Kidney epithelial cell (primary cell): ENCODE data around the gene ACTG1. TPM values are rescaled to one million over a fixed set of nuclear protein-coding genes. Genes with fewer than 3 reads are reported as not detected.
A peak's percentile ranks its signal among the peaks of the same experiment; 100 is the strongest.

Source experiments
- DNase-seq: peaks from one replicate; pipeline ENCODE4 v3.0.0-alpha.2; 2010; ENCODE audit warnings: low read depth
- H3K27me3 ChIP-seq: 2 replicates; pipeline ENCODE4 v1.6.0; 2011; ENCODE audit warnings: low read length; ENCODE audit not compliant: control insufficient read depth, insufficient read depth
- H3K36me3 ChIP-seq: 2 replicates; pipeline ENCODE4 v1.5.1; 2011; ENCODE audit warnings: low read length; ENCODE audit not compliant: control insufficient read depth, insufficient read depth
- H3K4me3 ChIP-seq: 2 replicates; pipeline ENCODE4 v1.5.1; 2011; ENCODE audit warnings: low read depth, mild to moderate bottlenecking, control low read depth, low read length
- CTCF ChIP-seq: IDR thresholded peaks from 2 replicates; pipeline ENCODE4 v1.5.1; 2011; ENCODE audit warnings: mild to moderate bottlenecking, moderate library complexity, low read length, control low read depth, inconsistent platforms; ENCODE audit not compliant: insufficient read depth, poor library complexity, severe bottlenecking
- total RNA-seq: library from RNA; depleted of rRNA; stranded (reverse); fragments of >200 nt; gene quantifications from 2 replicates; pipeline ENCODE4 v1.2.3, GENCODE V29; 2015

ACTG1 gene
- total RNA-seq, result 8,883 and 9,424 TPM in 2 replicates

DNA sequence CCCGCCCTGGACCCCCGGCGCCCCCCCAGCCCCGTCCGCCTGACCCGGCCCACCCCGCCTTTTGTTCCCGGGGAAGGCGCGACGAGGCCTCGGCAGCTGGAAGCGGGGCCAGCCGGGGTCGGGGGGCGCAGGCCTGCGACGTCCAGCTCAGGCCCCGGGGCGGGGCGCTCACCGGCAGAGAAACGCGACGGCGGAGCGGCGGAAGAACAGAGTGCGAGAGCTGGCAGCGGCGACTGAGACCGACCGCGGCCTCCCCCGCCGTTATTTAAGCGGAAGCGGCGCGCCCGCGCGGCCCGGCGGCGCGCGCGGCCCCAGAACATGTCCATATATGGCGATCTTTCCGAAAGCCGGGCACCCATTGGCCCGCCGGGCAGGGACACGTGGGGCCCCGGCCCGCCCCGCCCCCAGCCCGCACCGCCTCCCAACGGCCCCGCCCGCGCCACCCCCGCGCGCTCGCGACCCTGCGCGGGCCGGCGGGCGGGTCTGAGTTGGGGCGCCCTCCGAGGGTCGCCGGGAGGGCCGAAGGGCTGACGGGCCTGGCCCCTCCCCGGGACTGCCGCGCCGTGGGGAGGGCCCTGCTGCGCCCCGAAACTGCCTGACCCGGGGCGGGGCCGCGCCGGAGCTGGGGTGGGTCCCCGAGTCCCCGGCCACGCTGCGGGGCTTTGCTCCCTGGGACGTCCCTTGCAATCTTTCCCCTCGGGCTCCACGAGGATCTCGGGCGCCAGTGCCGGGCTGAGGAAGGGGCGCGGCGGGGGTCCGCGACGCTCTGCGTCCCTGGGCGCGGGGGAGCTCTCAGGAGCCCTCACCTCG is at the start of gene ACTG1:
Gene ACTG1, minus strand, starts transcription at position 238 of the 810 bp plus-strand sequence. CDS start 445 bp downstream, outside the sequence.
- no peak for DNase-seq
- Histone ChIP-seq H3K36me3 (peaks cover 14% of the 10 kb centered on the region), H3K4me3 (peak within 1 kb of the TSS; percentile 71), H3K27me3 (no peaks in the 10 kb centered on the region)
- TF ChIP-seq CTCF, result no peak

- Histone ChIP-seq H3K4me3 (no peak overlapping the region), H3K36me3 (peaks cover 5% of the 10 kb centered on the region), H3K27me3 (no peaks in the 10 kb centered on the region)
- no peak for DNase-seq
- no peak for TF ChIP-seq CTCF
Observed at GRCh38 chr17:81561494-81561885, 48.9 kb upstream of the ACTG1 start.

GRCh38 chr17:81558941-81559806 is 46.6 kb upstream of the ACTG1 start:
- Histone ChIP-seq H3K36me3 (peaks cover 3% of the 10 kb centered on the region), H3K27me3 (no peaks in the 10 kb centered on the region), H3K4me3 (no peak overlapping the region)
- DNase-seq, result no peak
- peak; percentile 22 for TF ChIP-seq CTCF

DNA sequence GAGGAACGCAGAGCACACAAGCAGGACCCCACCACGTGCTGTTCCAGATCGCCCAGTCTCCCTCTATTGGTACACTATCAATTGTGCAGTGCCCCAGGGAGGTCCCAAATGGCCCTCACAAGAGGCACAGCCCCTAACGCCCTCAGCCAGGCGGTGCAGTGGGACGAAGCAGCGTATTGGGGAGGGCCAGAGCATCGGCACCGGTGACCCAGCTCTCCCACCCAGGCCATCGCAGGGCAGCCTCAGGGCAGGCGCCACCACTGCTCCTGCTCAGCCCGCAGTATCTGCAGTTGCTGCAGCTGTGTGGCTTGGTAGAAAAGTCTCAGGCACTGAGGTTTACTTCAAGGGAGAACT is 45.5 kb upstream of the ACTG1 start:
- no peak for DNase-seq
- H3K4me3 ChIP-seq, result no peak overlapping the region
- no peaks in the 10 kb centered on the region for H3K27me3 ChIP-seq
- no peak for TF ChIP-seq CTCF
- H3K36me3 ChIP-seq, result peaks cover 3% of the 10 kb centered on the region

DNA sequence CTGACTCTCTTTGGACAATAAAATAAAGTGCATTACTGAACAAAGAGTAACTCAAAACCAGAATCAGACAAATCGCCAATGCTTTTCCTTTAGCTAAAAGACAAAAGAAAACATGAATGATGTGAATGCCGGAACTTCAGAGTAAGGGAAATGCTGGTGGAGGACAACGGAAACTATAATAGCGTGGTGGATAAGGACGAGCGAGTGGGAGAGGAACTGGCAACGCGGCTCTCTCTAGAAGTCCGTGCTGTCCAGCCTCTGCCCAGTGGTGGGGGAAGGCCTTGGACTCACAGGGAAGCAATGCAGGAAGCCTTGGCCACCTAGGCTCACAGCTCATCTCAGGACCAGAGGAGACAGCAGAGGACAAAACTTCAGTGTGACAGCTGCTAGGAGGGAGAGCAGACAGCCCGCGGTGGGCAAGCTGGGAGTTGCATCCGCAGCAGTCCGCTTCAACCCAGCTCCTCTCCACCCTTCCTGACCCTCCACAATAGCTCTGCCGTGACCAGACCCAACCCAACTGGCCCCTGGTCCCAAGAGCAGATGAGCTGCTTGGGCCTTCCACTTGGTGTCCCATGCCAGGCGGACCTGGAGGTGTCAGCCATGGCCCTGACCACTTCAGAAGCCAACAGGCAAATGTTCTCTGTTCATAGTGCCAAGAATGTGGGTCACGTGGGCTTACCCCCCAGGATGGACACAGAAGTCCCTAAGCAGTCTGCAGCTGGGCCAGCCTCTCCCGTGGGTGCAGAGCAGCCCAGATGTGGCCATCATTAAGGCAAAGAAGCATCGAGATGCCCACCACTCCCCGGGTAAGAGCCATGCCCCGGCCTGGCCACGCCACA is 44.9 kb upstream of the ACTG1 start:
- peaks cover 3% of the 10 kb centered on the region for H3K36me3 ChIP-seq
- TF ChIP-seq CTCF, result no peak
- DNase-seq, result no peak

More for the DNA sequence above, 44.9 kb upstream of the ACTG1 start:
- Histone ChIP-seq H3K27me3 (no peaks in the 10 kb centered on the region), H3K4me3 (no peak overlapping the region)
